B cell (primary cell): Measurements from ENCODE around the gene IDI2. TPM values are rescaled to one million over a fixed set of nuclear protein-coding genes. Genes with fewer than 3 reads are reported as not detected.

ENCODE experiments used
- ATAC-seq: fragments of 200-7000 bp; cut with Tn5 transposase; one replicate; pipeline ENCODE4 v1.10.0; 2021; ENCODE audit warnings: low read depth, mild to moderate bottlenecking, moderate number of reproducible peaks, moderate library complexity
- CTCF ChIA-PET: fragments of 350-600 bp; sonication (Branson Sonifier 250); formaldehyde crosslinking; loops from one replicate; lab custom pipeline; 2021; ENCODE audit warnings: antibody characterized with exemption, inconsistent platforms; lab: Charles Lee
- POLR2A ChIA-PET: fragments of 350-600 bp; sonication (Branson Sonifier 250); formaldehyde crosslinking; loops from one replicate; lab custom pipeline; 2021; ENCODE audit warnings: antibody characterized with exemption; lab: Charles Lee
- DNase-seq: peaks from one replicate; pipeline ENCODE4 v3.0.0; 2013
- H2AFZ ChIP-seq: 2 replicates; pipeline ENCODE4 v1.6.1; 2012; ENCODE audit warnings: mild to moderate bottlenecking, low read depth, low read length; ENCODE audit not compliant: insufficient read depth, poor library complexity, severe bottlenecking
- H3K27ac ChIP-seq, 2 donors: 1 replicate in 1 of 2; 2 replicates in 1 of 2; pipeline ENCODE4 v1.5.1; 2012 to 2013; ENCODE audit warnings: low read length in 2 of 2, mild to moderate bottlenecking in 2 of 2, moderate library complexity in 1 of 2
- H3K27me3 ChIP-seq, 4 experiments: fragments of 200-600 bp in 1 of 4; sonication (generic) in 1 of 4; replicated peaks in 1 of 4; 1 replicate in 2 of 4; 2 replicates in 2 of 4; pipeline versions ENCODE4 v1.6.1 to v1.7.0; 2013 to 2016; ENCODE audit warnings: low read length in 3 of 4, mild to moderate bottlenecking in 2 of 4, mixed read lengths in 1 of 4, moderate library complexity in 1 of 4; ENCODE audit not compliant: insufficient read depth in 4 of 4, control insufficient read depth in 3 of 4; ENCODE audit errors: control extremely low read depth in 1 of 4
- H3K36me3 ChIP-seq, 2 experiments: replicated peaks in 1 of 2; 1 replicate in 1 of 2; 2 replicates in 1 of 2; pipeline versions ENCODE4 v1.6.1 to v1.7.1; 2013; ENCODE audit warnings: low read length in 1 of 2; ENCODE audit not compliant: insufficient read depth in 2 of 2, control insufficient read depth in 1 of 2; ENCODE audit errors: control extremely low read depth in 1 of 2, extremely low read depth in 1 of 2
- H3K4me1 ChIP-seq, 2 donors: fragments of 200-600 bp in 1 of 2; sonication (generic) in 1 of 2; 1 replicate in 1 of 2; 2 replicates in 1 of 2; pipeline versions ENCODE4 v1.5.1 to v1.6.1; 2013 to 2017; ENCODE audit warnings: low read length in 2 of 2; ENCODE audit not compliant: control insufficient read depth in 2 of 2, insufficient read depth in 2 of 2
- H3K4me2 ChIP-seq: replicated peaks from 2 replicates; pipeline ENCODE3; 2012; ENCODE audit warnings: mild to moderate bottlenecking, low read depth, low read length; ENCODE audit not compliant: poor library complexity, severe bottlenecking
- H3K4me3 ChIP-seq, 5 experiments: fragments of 200-600 bp in 1 of 5; sonication (generic) in 1 of 5; 1 replicate in 3 of 5; 2 replicates in 2 of 5; pipeline versions ENCODE4 v1.5.1 to v1.7.0; 2011 to 2016; ENCODE audit warnings: low read length in 4 of 5, mild to moderate bottlenecking in 4 of 5, low read depth in 2 of 5, control low read depth in 1 of 5, moderate library complexity in 1 of 5; ENCODE audit not compliant: insufficient read depth in 1 of 5; ENCODE audit errors: control extremely low read depth in 1 of 5, extremely low read depth in 1 of 5
- H3K79me2 ChIP-seq: fragments of 200-600 bp; sonication (generic); one replicate; pipeline ENCODE4 v1.6.0; 2016; ENCODE audit warnings: low read length; ENCODE audit not compliant: control insufficient read depth, insufficient read depth
- H3K9ac ChIP-seq: fragments of 200-600 bp; sonication (generic); 2 replicates; pipeline ENCODE4 v1.6.1; 2017; ENCODE audit warnings: mild to moderate bottlenecking, low read length, moderate library complexity
- H3K9me3 ChIP-seq, 3 donors: one replicate each; pipeline versions ENCODE4 v1.6.1 to v1.7.1; 2013; ENCODE audit warnings: low read length in 2 of 3; ENCODE audit not compliant: control insufficient read depth in 2 of 3, insufficient read depth in 1 of 3; ENCODE audit errors: control extremely low read depth in 1 of 3
- H4K20me1 ChIP-seq: 2 replicates; pipeline ENCODE4 v1.6.0; 2012; ENCODE audit warnings: mild to moderate bottlenecking, low read length; ENCODE audit not compliant: insufficient read depth, control insufficient read depth, poor library complexity, severe bottlenecking
- H3K27ac Mint-ChIP-seq: one replicate; pipeline ENCODE4 v1.8.0; 2021; ENCODE audit warnings: mixed read lengths
- H3K27me3 Mint-ChIP-seq: one replicate; pipeline ENCODE4 v1.8.0; 2021; ENCODE audit warnings: mixed read lengths
- H3K4me1 Mint-ChIP-seq: one replicate; pipeline ENCODE4 v1.8.0; 2021; ENCODE audit warnings: mixed read lengths
- H3K4me3 Mint-ChIP-seq: one replicate; pipeline ENCODE4 v1.8.0; 2021; ENCODE audit warnings: mixed read lengths
- H3K9me3 Mint-ChIP-seq: one replicate; pipeline ENCODE4 v1.8.0; 2022; ENCODE audit warnings: mixed read lengths; ENCODE audit not compliant: insufficient read depth
- EZH2 ChIP-seq: IDR thresholded peaks from 2 replicates; pipeline ENCODE4 v1.6.1; 2012; ENCODE audit warnings: borderline replicate concordance, low read depth, mild to moderate bottlenecking, moderate library complexity, low read length; ENCODE audit not compliant: insufficient read depth, poor library complexity, severe bottlenecking
- WGBS: methylation state at CpG from one replicate; pipeline ENCODE4 v1.1.5; 2013; ENCODE audit warnings: missing lambda C conversion rate; ENCODE audit not compliant: insufficient coverage; 5-methylcytosine and 5-hydroxymethylcytosine counted together
- intact Hi-C: fragments of 100-400 bp; cut with micrococcal nuclease; formaldehyde crosslinking; loops from one replicate; pipeline ENCODE4 v1.10.0; 2022
- polyA plus RNA-seq: library from polyadenylated mRNA; depleted of rRNA; stranded (reverse); fragments of >200 nt; gene quantifications from 2 replicates; pipeline ENCODE4 v1.2.3, GENCODE V29; 2012
- total RNA-seq, 2 donors: library from RNA; stranded (reverse); fragments of 120-200 nt in 1 of 2; gene quantifications; 1 replicate in 1 of 2; 2 replicates in 1 of 2; pipeline versions ENCODE4 v1.2.3 to v1.2.4, GENCODE V29; 2013 to 2022
- TF ChIP-seq, protein P1 (sequence below): fragments of 200-600 bp; IDR thresholded peaks from one replicate; pipeline ENCODE4 v1.8.0; 2022; ENCODE audit warnings: antibody characterized with exemption, mild to moderate bottlenecking

The IDI2 gene
- total and polyA plus RNA-seq, 2 donors (not counting 1 experiment from before 2014, with no cell fraction given), result not detected

DNA sequence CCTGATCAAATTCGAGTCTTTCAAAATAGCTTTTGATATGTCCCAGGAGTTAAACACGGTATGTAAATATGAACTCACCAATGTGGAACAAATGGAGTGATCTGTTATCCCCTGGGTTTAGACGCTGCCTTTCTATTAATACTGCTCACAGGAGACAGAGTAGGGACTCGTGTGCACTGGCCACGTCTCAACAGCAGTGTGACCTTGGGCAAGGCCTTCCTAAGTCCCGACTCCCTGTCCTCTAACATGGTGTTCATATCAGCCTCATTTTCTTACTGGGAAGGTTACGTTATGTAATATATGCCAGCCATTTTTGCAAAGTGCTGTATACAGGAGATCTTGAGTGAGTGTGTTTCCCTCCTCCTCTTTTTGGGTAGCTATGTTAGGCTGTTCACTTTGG, 32.4 kb upstream of the IDI2 start:
- H3K27ac ChIP-seq, result peak overlapping the region in 1 of 2 donors; percentile 93
- CTCF ChIA-PET, result no interaction called here
- H3K9ac ChIP-seq, result peak overlapping the region; percentile 92
- intact Hi-C loops, result no loop called here
- H3K27me3 ChIP-seq, result no peaks in the 10 kb centered on the region
- no peak for TF ChIP-seq EZH2
- TF ChIP-seq, protein P1, sequence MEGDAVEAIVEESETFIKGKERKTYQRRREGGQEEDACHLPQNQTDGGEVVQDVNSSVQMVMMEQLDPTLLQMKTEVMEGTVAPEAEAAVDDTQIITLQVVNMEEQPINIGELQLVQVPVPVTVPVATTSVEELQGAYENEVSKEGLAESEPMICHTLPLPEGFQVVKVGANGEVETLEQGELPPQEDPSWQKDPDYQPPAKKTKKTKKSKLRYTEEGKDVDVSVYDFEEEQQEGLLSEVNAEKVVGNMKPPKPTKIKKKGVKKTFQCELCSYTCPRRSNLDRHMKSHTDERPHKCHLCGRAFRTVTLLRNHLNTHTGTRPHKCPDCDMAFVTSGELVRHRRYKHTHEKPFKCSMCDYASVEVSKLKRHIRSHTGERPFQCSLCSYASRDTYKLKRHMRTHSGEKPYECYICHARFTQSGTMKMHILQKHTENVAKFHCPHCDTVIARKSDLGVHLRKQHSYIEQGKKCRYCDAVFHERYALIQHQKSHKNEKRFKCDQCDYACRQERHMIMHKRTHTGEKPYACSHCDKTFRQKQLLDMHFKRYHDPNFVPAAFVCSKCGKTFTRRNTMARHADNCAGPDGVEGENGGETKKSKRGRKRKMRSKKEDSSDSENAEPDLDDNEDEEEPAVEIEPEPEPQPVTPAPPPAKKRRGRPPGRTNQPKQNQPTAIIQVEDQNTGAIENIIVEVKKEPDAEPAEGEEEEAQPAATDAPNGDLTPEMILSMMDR, result no peak
- peak overlapping the region; percentile 72 for H3K4me2 ChIP-seq
- peak overlapping the region; percentile 83 for H2AFZ ChIP-seq
- peaks cover 99% of the 10 kb centered on the region for H3K79me2 ChIP-seq
- ATAC-seq (no peak), DNase-seq (no peak)
- WGBS, result 78% methylated on average over 3 of the region's 7 CpGs
- peak overlapping the region in 1 of 5 experiments; percentile 99 for H3K4me3 ChIP-seq
- H3K9me3 Mint-ChIP-seq, result no peaks in the 10 kb centered on the region
- H3K4me3 Mint-ChIP-seq, result peak overlapping the region; percentile 97
- no peaks in the 10 kb centered on the region for H3K27me3 Mint-ChIP-seq
- no peaks in the 10 kb centered on the region for H3K9me3 ChIP-seq
- peak overlapping the region; percentile 96 for H3K27ac Mint-ChIP-seq
- peaks cover 53% of the 10 kb centered on the region for H4K20me1 ChIP-seq
- POLR2A ChIA-PET, result interaction anchor here (1.7 kb wide), 1 partner anchor 9 kb away, joined by 6 read pairs; the partner anchor contains the start of gene IDI1
- H3K4me1 ChIP-seq, result peaks cover 24 to 36% of the 10 kb centered on the region in 2 donors
- H3K4me1 Mint-ChIP-seq, result peaks cover 64% of the 10 kb centered on the region
- H3K36me3 ChIP-seq, result peaks cover 8 to 17% of the 10 kb centered on the region in 2 experiments

DNA sequence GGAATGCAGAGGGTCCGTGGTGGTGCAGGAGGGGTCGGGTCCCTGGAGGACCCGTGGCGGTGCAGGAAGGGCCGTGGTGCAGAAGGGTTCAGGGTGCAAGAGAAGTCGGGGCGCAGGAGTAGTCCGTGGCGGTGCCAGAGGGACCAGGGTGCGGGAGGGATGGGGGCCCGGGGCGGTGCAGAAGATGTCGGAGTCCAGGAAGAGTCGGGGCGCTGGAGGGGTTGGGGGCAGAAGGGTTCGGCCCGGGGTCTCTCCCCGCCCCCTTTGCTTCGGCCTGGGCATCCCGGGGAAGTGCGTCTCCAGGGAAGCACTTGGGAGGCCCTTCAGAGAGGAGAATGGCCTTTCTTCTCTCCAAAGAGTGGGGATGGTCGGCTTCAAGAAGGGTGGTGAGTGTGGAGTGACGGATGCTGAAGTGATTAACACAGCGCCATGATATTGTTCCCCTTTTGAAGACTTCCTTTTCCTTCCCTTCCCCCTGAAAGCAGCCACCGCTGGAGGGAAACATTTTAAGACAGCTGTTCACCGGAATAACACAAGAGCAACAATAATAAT, 31.5 kb upstream of the IDI2 start:
- TF ChIP-seq EZH2, result no peak
- TF ChIP-seq, protein P1, result no peak
- peak overlapping the region; percentile 92 for H3K9ac ChIP-seq
- peak overlapping the region; percentile 57 to 99 (median 85) for H3K4me3 ChIP-seq
- POLR2A ChIA-PET, result interaction anchor here (1.7 kb wide), 1 partner anchor 8 kb away, joined by 6 read pairs; the partner anchor contains the start of gene IDI1
- H3K79me2 ChIP-seq, result peaks cover 98% of the 10 kb centered on the region
- no peaks in the 10 kb centered on the region for H3K27me3 ChIP-seq
- no peaks in the 10 kb centered on the region for H3K9me3 ChIP-seq
- H3K36me3 ChIP-seq, result peaks cover 12 to 25% of the 10 kb centered on the region in 2 experiments
- intact Hi-C loops, result loop anchor here (2.0 kb wide), 1 partner anchor 14 kb away; no protein-coding TSS in a partner anchor
- Mint-ChIP-seq H3K27me3 (no peaks in the 10 kb centered on the region), H3K27ac (peak overlapping the region; percentile 96), H3K9me3 (no peaks in the 10 kb centered on the region), H3K4me1 (peaks cover 69% of the 10 kb centered on the region), H3K4me3 (peak overlapping the region; percentile 97)
- peaks cover 24 to 36% of the 10 kb centered on the region in 2 donors for H3K4me1 ChIP-seq
- peak overlapping the region; percentile 83 for H2AFZ ChIP-seq
- H3K4me2 ChIP-seq, result peak overlapping the region; percentile 72
- peaks cover 44% of the 10 kb centered on the region for H4K20me1 ChIP-seq
- CTCF ChIA-PET, result no interaction called here
- peak; percentile 67 for DNase-seq
- ATAC-seq, result no peak
- WGBS, result 1% methylated on average over 19 of the region's 26 CpGs
- H3K27ac ChIP-seq, result peak overlapping the region; percentile 90 to 93
